ENCODE data around the gene MTHFD1L. TPM values are rescaled to one million over a fixed set of nuclear protein-coding genes. Genes with fewer than 3 reads are reported as not detected.

The MTHFD1L gene
- total and polyA plus RNA-seq, 9 of the 15 experiments (the other 6 are each of a cell fraction or from before 2014, with no cell fraction given) = 20.9 to 128 (median 61.0) TPM

DNA sequence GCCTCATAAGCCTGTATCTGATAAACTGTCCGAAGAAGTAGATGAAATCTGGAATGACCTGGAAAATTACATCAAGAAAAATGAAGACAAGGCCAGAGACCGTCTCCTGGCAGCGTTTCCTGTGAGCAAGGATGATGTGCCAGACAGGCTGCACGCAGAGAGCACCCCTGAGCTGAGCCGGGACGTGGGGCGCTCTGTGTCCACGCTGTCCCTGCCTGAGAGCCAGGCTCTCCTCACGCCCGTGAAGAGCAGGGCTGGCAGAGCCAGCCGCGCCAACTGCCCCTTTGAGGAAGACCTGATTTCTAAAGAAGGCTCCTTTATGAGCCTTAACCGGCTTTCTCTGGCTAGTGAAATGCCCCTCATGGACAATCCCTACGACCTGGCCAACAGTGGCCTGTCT, 33.9 kb upstream of the MTHFD1L start (continued):
- no peak for TF ChIP-seq ZNF253 (CRISPR knock-in tag; conservative IDR thresholded peaks at IDR 0.05)
- TF ChIP-seq GATA2 (CRISPR knock-in tag; IDR thresholded peaks at IDR 0.05) = no peak

DNA sequence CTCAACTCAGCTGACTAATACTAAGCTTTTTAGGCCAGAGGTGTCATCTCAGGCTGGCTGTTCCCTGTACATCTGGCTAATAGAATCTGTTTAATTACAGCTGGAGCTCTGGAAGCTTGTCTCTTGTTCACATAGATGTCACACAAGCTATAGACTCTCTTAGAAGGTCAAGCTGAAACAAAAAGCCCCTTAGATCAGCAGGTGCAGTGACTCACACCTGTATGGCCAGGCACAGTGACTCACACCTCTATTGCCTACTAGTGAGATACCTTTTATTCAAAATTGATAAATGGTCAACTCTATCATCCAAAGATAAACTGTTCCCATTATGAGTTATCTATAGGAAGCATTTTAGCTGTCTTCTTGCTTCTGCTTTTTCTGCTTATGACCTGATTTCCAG, 29.9 kb upstream of the MTHFD1L start:
- H3K36me3 ChIP-seq (ENCODE audit: control insufficient read depth, insufficient read depth, low read length) = no peaks in the 10 kb centered on the region
- no peak overlapping the region for H3K4me3 ChIP-seq
- peak; percentile 32 for FAIRE-seq
- no peak for ATAC-seq
- BruUV-seq (replicated peaks) = no TSS peak
- peaks cover 0 to 4% of the 10 kb centered on the region in 2 experiments; a peak in 2 of 5 replicates for H3K4me1 ChIP-seq (replicated peaks in 1 of 2; ENCODE audit: control insufficient read depth in 2 of 2, insufficient read depth in 2 of 2, low read length in 2 of 2)
- H3K9me1 ChIP-seq (ENCODE audit: control insufficient read depth, insufficient read depth, low read length) = no peaks in the 10 kb centered on the region
- CTCF ChIA-PET (ENCODE audit: low intra/inter-chr PET ratio) = no interaction called here
- peaks cover 48 to 59% of the 10 kb centered on the region in 2 experiments for H3K27me3 ChIP-seq (ENCODE audit: control insufficient read depth in 2 of 2, insufficient read depth in 2 of 2, low read length in 2 of 2)
- no peaks in the 10 kb centered on the region for H3K79me2 ChIP-seq (ENCODE audit: control insufficient read depth, insufficient read depth, low read length)
- DNase-seq (ENCODE audit: extremely low read depth in 1 of 4, low spot score in 3 of 4) = no peak
- intact Hi-C loops (cut with micrococcal nuclease) = no loop called here
- no peaks in the 10 kb centered on the region for H3K9me3 ChIP-seq (replicated peaks; ENCODE audit: control insufficient read depth, insufficient read depth, low read depth, low read length)
- H3K27ac ChIP-seq (ENCODE audit: extremely low read depth, low read depth, low read length) = no peak overlapping the region
- H3K9ac ChIP-seq (ENCODE audit: insufficient read depth in 1 of 2, low read depth in 2 of 2, low read length in 2 of 2) = no peak overlapping the region
- H3K4me2 ChIP-seq (ENCODE audit: insufficient read depth, low read length) = no peak overlapping the region
- in situ Hi-C loops (cut with MboI) = no loop called here
- no peak overlapping the region for H2AFZ ChIP-seq (ENCODE audit: low read depth, low read length)
- POLR2A ChIA-PET = no interaction called here
- peaks cover 2% of the 10 kb centered on the region; the same call in 1 of the 2 replicates for H4K20me1 ChIP-seq (replicated peaks; ENCODE audit: control insufficient read depth, insufficient read depth, low read length)
- TF ChIP-seq, protein P1, sequence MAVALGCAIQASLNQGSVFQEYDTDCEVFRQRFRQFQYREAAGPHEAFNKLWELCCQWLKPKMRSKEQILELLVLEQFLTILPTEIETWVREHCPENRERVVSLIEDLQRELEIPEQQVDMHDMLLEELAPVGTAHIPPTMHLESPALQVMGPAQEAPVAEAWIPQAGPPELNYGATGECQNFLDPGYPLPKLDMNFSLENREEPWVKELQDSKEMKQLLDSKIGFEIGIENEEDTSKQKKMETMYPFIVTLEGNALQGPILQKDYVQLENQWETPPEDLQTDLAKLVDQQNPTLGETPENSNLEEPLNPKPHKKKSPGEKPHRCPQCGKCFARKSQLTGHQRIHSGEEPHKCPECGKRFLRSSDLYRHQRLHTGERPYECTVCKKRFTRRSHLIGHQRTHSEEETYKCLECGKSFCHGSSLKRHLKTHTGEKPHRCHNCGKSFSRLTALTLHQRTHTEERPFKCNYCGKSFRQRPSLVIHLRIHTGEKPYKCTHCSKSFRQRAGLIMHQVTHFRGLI (CRISPR knock-in tag; IDR thresholded peaks at IDR 0.05) = no peak
- TF ChIP-seq ZNF766 (CRISPR knock-in tag; conservative IDR thresholded peaks at IDR 0.05) (no peak), ARNT (IDR thresholded peaks at IDR 0.05) (no peak), TCF7 (IDR thresholded peaks at IDR 0.05; ENCODE audit: borderline replicate concordance) (no peak), SMARCE1 (IDR thresholded peaks at IDR 0.05) (no peak), ZNF253 (CRISPR knock-in tag; conservative IDR thresholded peaks at IDR 0.05) (no peak), PHTF2 (CRISPR knock-in tag; IDR thresholded peaks at IDR 0.05) (no peak), SRF (CRISPR knock-in tag; IDR thresholded peaks at IDR 0.05) (no peak)
- TF ChIP-seq, protein P2, sequence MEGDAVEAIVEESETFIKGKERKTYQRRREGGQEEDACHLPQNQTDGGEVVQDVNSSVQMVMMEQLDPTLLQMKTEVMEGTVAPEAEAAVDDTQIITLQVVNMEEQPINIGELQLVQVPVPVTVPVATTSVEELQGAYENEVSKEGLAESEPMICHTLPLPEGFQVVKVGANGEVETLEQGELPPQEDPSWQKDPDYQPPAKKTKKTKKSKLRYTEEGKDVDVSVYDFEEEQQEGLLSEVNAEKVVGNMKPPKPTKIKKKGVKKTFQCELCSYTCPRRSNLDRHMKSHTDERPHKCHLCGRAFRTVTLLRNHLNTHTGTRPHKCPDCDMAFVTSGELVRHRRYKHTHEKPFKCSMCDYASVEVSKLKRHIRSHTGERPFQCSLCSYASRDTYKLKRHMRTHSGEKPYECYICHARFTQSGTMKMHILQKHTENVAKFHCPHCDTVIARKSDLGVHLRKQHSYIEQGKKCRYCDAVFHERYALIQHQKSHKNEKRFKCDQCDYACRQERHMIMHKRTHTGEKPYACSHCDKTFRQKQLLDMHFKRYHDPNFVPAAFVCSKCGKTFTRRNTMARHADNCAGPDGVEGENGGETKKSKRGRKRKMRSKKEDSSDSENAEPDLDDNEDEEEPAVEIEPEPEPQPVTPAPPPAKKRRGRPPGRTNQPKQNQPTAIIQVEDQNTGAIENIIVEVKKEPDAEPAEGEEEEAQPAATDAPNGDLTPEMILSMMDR (IDR thresholded peaks at IDR 0.05 in 2 of 3, conservative IDR thresholded peaks at IDR 0.05 in 1 of 3; ENCODE audit: insufficient read depth in 2 of 3, low read depth in 1 of 3, low read length in 3 of 3) = no peak
- TF ChIP-seq, protein P3, sequence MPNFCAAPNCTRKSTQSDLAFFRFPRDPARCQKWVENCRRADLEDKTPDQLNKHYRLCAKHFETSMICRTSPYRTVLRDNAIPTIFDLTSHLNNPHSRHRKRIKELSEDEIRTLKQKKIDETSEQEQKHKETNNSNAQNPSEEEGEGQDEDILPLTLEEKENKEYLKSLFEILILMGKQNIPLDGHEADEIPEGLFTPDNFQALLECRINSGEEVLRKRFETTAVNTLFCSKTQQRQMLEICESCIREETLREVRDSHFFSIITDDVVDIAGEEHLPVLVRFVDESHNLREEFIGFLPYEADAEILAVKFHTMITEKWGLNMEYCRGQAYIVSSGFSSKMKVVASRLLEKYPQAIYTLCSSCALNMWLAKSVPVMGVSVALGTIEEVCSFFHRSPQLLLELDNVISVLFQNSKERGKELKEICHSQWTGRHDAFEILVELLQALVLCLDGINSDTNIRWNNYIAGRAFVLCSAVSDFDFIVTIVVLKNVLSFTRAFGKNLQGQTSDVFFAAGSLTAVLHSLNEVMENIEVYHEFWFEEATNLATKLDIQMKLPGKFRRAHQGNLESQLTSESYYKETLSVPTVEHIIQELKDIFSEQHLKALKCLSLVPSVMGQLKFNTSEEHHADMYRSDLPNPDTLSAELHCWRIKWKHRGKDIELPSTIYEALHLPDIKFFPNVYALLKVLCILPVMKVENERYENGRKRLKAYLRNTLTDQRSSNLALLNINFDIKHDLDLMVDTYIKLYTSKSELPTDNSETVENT (CRISPR knock-in tag; IDR thresholded peaks at IDR 0.05) = no peak

All from K562 (cell line).